Sigmoid colon (tissue), 7 donors: ENCODE results near the gene CNTN5. TPM values are rescaled to one million over a fixed set of nuclear protein-coding genes. Genes with fewer than 3 reads are reported as not detected.
A peak's percentile ranks its signal among the peaks of the same experiment; 100 is the strongest.

Experiments
- DNase-seq: peaks from one replicate; pipeline ENCODE4 v3.0.0-alpha.2; 2019
- H3K27ac ChIP-seq, 4 donors: fragments of 200-600 bp; sonication (generic); one replicate each; pipeline ENCODE4 v1.5.1; 2016 to 2019; ENCODE audit warnings: mild to moderate bottlenecking in 1 of 4
- H3K27me3 ChIP-seq, 3 donors: fragments of 200-600 bp; sonication (generic); one replicate each; pipeline ENCODE4 v1.5.1; 2019; ENCODE audit warnings: mild to moderate bottlenecking in 1 of 3
- H3K36me3 ChIP-seq, 4 donors: fragments of 200-600 bp; sonication (generic); one replicate each; pipeline ENCODE4 v1.5.1; 2016 to 2019
- H3K4me1 ChIP-seq, 4 donors: fragments of 200-600 bp; sonication (generic); one replicate each; pipeline ENCODE4 v1.5.1; 2017 to 2019
- H3K4me3 ChIP-seq, 4 donors: fragments of 200-600 bp; sonication (generic); one replicate each; pipeline ENCODE4 v1.5.1; 2017 to 2019; ENCODE audit warnings: mild to moderate bottlenecking in 2 of 4, moderate library complexity in 1 of 4
- H3K9me3 ChIP-seq, 4 donors: fragments of 200-600 bp in 3 of 4; sonication (generic) in 3 of 4; one replicate each; pipeline versions ENCODE4 v1.5.1 to v1.6.1; 2013 to 2019
- CTCF ChIP-seq, 4 experiments: fragments of 450-650 bp in 3 of 4; fragments of 200-600 bp in 1 of 4; IDR thresholded peaks; one replicate each; pipeline ENCODE4 v1.5.1; 2016 to 2019; ENCODE audit warnings: antibody characterized with exemption in 4 of 4, mild to moderate bottlenecking in 3 of 4, moderate library complexity in 2 of 4
- EP300 ChIP-seq, 4 donors: sonication (generic); formaldehyde crosslinking; IDR thresholded peaks; one replicate each; pipeline ENCODE4 v1.6.1; 2017; ENCODE audit warnings: antibody characterized with exemption in 4 of 4
- POLR2A ChIP-seq, 2 donors: fragments of 450-650 bp; IDR thresholded peaks; one replicate each; pipeline ENCODE4 v1.6.1; 2016; ENCODE audit warnings: antibody characterized with exemption in 2 of 2, mild to moderate bottlenecking in 2 of 2, moderate library complexity in 2 of 2
- POLR2AphosphoS5 ChIP-seq, 4 donors: sonication (generic); formaldehyde crosslinking; IDR thresholded peaks; one replicate each; pipeline ENCODE4 v1.6.1; 2017; ENCODE audit warnings: antibody characterized with exemption in 4 of 4
- WGBS, 2 donors: extraction: QIAGEN DNeasy Blood & Tissue Kit; methylation state at CpG; one replicate each; pipeline ENCODE4 v1.1.7; 2013; 5-methylcytosine and 5-hydroxymethylcytosine counted together
- intact Hi-C: fragments of 100-400 bp; cut with DNase I; formaldehyde crosslinking; loops from one replicate; pipeline ENCODE4 v1.15.1; 2023
- polyA plus RNA-seq, 3 donors: library from polyadenylated mRNA; stranded (reverse); fragments of 200-250 nt; gene quantifications; one replicate each; pipeline ENCODE4 v1.2.3, GENCODE V29; 2013
- total RNA-seq, 4 donors: library from RNA; depleted of rRNA; stranded (reverse); fragments of >200 nt; gene quantifications; one replicate each; pipeline ENCODE4 v1.1.0, GENCODE V29; 2016
- donor health status: healthy with polysubstance abuse.
- donor health status: Bipolar disorder and iron deficiency.
- donor health status: healthy.

CNTN5 gene
- total and polyA plus RNA-seq, 7 donors = 0.13 to 0.36 (median 0.16) TPM; not detected in 2

- TF ChIP-seq POLR2AphosphoS5 (IDR thresholded peaks at IDR 0.05) (no peak), CTCF (IDR thresholded peaks at IDR 0.05) (no peak), POLR2A (IDR thresholded peaks at IDR 0.05) (no peak), EP300 (IDR thresholded peaks at IDR 0.05) (no peak)
- WGBS, 2 donors = 87 to 90% methylated on average over 1 of the region's 1 CpG
- Histone ChIP-seq H3K36me3 (no peaks in the 10 kb centered on the region), H3K4me3 (no peak overlapping the region), H3K4me1 (no peaks in the 10 kb centered on the region), H3K9me3 (no peaks in the 10 kb centered on the region), H3K27me3 (no peaks in the 10 kb centered on the region), H3K27ac (no peak overlapping the region)
- no peak for DNase-seq
- intact Hi-C loops = no loop called here
These were observed 1011.2 kb downstream of the CNTN5 start for GRCh38 chr11:100031973-100032372.

GRCh38 chr11:100061006-100061405 is 1040.3 kb downstream of the CNTN5 start:
- DNase-seq = no peak
- Histone ChIP-seq H3K4me1 (peaks cover 0 to 4% (median 0%) of the 10 kb centered on the region in 4 donors), H3K9me3 (no peaks in the 10 kb centered on the region), H3K4me3 (no peak overlapping the region), H3K27ac (no peak overlapping the region), H3K36me3 (no peaks in the 10 kb centered on the region), H3K27me3 (no peaks in the 10 kb centered on the region)
- intact Hi-C loops = no loop called here
- WGBS, 2 donors = 79 to 81% methylated on average over 9 of the region's 9 CpGs
- TF ChIP-seq POLR2AphosphoS5 (IDR thresholded peaks at IDR 0.05) (no peak), CTCF (IDR thresholded peaks at IDR 0.05) (no peak), POLR2A (IDR thresholded peaks at IDR 0.05) (no peak), EP300 (IDR thresholded peaks at IDR 0.05) (no peak)

GRCh38 chr11:100066399-100066798 is 1045.7 kb downstream of the CNTN5 start:
- WGBS, 2 donors = 78 to 80% methylated on average over 2 of the region's 2 CpGs
- no peak for DNase-seq
- H3K4me3 ChIP-seq = no peak overlapping the region
- H3K27ac ChIP-seq = peak overlapping the region in 2 of 4 donors; percentile 1 to 2
- H3K27me3 ChIP-seq = no peaks in the 10 kb centered on the region
- TF ChIP-seq EP300 (IDR thresholded peaks at IDR 0.05) = no peak
- intact Hi-C loops = no loop called here
- no peaks in the 10 kb centered on the region for H3K9me3 ChIP-seq
- H3K36me3 ChIP-seq = no peaks in the 10 kb centered on the region
- peaks cover 0 to 32% (median 12%) of the 10 kb centered on the region in 4 donors for H3K4me1 ChIP-seq

GRCh38 chr11:100068116-100068515 is 1047.4 kb downstream of the CNTN5 start:
- H3K27ac ChIP-seq = no peak overlapping the region

GRCh38 chr11:100072131-100072530 is 1051.4 kb downstream of the CNTN5 start:
- Histone ChIP-seq H3K9me3 (no peaks in the 10 kb centered on the region), H3K4me1 (peaks cover 0 to 17% (median 9%) of the 10 kb centered on the region in 4 donors), H3K27ac (no peak overlapping the region), H3K27me3 (no peaks in the 10 kb centered on the region), H3K4me3 (no peak overlapping the region), H3K36me3 (no peaks in the 10 kb centered on the region)
- intact Hi-C loops = no loop called here
- no peak for TF ChIP-seq POLR2A (IDR thresholded peaks at IDR 0.05)
- no peak for TF ChIP-seq CTCF (IDR thresholded peaks at IDR 0.05)
- TF ChIP-seq POLR2AphosphoS5 (IDR thresholded peaks at IDR 0.05) = no peak
- TF ChIP-seq EP300 (IDR thresholded peaks at IDR 0.05) = no peak
- no peak for DNase-seq

More at GRCh38 chr11:100068116-100068515, 1047.4 kb downstream of the CNTN5 start:
- DNase-seq = no peak
- intact Hi-C loops = no loop called here
- TF ChIP-seq EP300 (IDR thresholded peaks at IDR 0.05) (no peak), POLR2AphosphoS5 (IDR thresholded peaks at IDR 0.05) (no peak)
- H3K4me3 ChIP-seq = no peak overlapping the region
- H3K36me3 ChIP-seq = no peaks in the 10 kb centered on the region
- H3K4me1 ChIP-seq = peaks cover 0 to 32% (median 12%) of the 10 kb centered on the region in 4 donors
- no peaks in the 10 kb centered on the region for H3K9me3 ChIP-seq
- 82% methylated on average over 4 of the region's 4 CpGs for WGBS, 2 donors
- H3K27me3 ChIP-seq = no peaks in the 10 kb centered on the region

- H3K36me3 ChIP-seq = no peaks in the 10 kb centered on the region
- H3K27ac ChIP-seq = no peak overlapping the region
- intact Hi-C loops = no loop called here
- no peaks in the 10 kb centered on the region for H3K9me3 ChIP-seq
- H3K4me3 ChIP-seq = no peak overlapping the region
- TF ChIP-seq EP300 (IDR thresholded peaks at IDR 0.05) (no peak), POLR2AphosphoS5 (IDR thresholded peaks at IDR 0.05) (no peak)
- no peaks in the 10 kb centered on the region for H3K4me1 ChIP-seq
- DNase-seq = no peak
- 75 to 82% methylated on average over 2 of the region's 2 CpGs for WGBS, 2 donors
- no peaks in the 10 kb centered on the region for H3K27me3 ChIP-seq
These were observed 1059.6 kb downstream of the CNTN5 start for GRCh38 chr11:100080381-100080780.
